Muscle of leg (tissue), 11 donors: Measurements from ENCODE around the gene FAAH. TPM values are rescaled to one million over a fixed set of nuclear protein-coding genes. Genes with fewer than 3 reads are reported as not detected.

Source experiments
- DNase-seq: peaks from one replicate; pipeline ENCODE4 v3.0.0; 2013
- H3K27ac ChIP-seq: one replicate; pipeline ENCODE4 v1.5.1; 2013; ENCODE audit warnings: mild to moderate bottlenecking, low read length, control low read depth
- H3K27me3 ChIP-seq: one replicate; pipeline ENCODE4 v1.6.1; 2013; ENCODE audit warnings: low read length; ENCODE audit not compliant: control insufficient read depth, insufficient read depth
- H3K36me3 ChIP-seq: one replicate; pipeline ENCODE4 v1.6.1; 2013; ENCODE audit warnings: low read length; ENCODE audit not compliant: control insufficient read depth, insufficient read depth
- H3K4me1 ChIP-seq: one replicate; pipeline ENCODE4 v1.6.1; 2013; ENCODE audit warnings: low read length; ENCODE audit not compliant: control insufficient read depth, insufficient read depth
- H3K4me3 ChIP-seq: one replicate; pipeline ENCODE4 v1.5.1; 2013; ENCODE audit warnings: low read length, control low read depth
- H3K9me3 ChIP-seq: replicated peaks from 2 replicates; pipeline ENCODE4 v1.6.1; 2013; ENCODE audit warnings: low read depth, low read length; ENCODE audit not compliant: control insufficient read depth
- WGBS: methylation state at CpG from one replicate; pipeline ENCODE4 v1.1.5; 2013; ENCODE audit warnings: missing lambda C conversion rate; ENCODE audit not compliant: insufficient coverage; 5-methylcytosine and 5-hydroxymethylcytosine counted together
- polyA plus RNA-seq, 8 donors: library from polyadenylated mRNA; unstranded; fragments of 120-200 nt; gene quantifications; one replicate each; pipeline versions ENCODE4 v1.2.1 to v1.2.3, GENCODE V29; 2013; ENCODE audit warnings: inconsistent platforms in 1 of 8, low replicate concordance in 1 of 8; ENCODE audit not compliant: insufficient read length in 8 of 8, insufficient read depth in 1 of 8
- total RNA-seq: library from RNA; stranded (reverse); fragments of 120-200 nt; gene quantifications from one replicate; pipeline ENCODE4 v1.2.4, GENCODE V29; 2013

The FAAH gene
- total and polyA plus RNA-seq, 9 donors, result 9.7 to 25.8 (median 15.0) TPM

DNA sequence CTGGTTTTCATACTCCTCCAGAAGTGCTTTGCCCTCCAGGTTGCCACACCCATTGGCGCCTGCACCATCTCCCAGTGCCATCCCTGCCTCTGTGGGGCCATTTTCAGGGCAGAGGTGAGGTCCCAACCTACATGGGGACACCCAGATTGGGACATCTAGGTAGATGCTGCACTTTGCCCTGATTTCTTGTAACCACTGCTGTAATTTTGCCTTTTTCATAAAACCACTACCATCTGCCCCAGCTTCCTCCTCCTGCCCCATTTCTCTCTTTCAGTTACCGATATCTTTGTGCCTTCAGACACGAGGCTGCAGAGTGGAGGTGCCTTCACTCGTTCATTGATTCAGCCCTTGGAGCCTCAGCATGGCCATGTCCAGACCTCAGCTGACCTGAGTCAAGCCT lies 21.4 kb downstream of the FAAH start:
- Histone ChIP-seq H3K4me3 (no peak overlapping the region), H3K9me3 (no peaks in the 10 kb centered on the region), H3K27ac (no peak overlapping the region), H3K36me3 (peaks cover 5% of the 10 kb centered on the region), H3K4me1 (peaks cover 8% of the 10 kb centered on the region), H3K27me3 (no peaks in the 10 kb centered on the region)
- 86% methylated on average over 4 of the region's 4 CpGs for WGBS
- no peak for DNase-seq

DNA sequence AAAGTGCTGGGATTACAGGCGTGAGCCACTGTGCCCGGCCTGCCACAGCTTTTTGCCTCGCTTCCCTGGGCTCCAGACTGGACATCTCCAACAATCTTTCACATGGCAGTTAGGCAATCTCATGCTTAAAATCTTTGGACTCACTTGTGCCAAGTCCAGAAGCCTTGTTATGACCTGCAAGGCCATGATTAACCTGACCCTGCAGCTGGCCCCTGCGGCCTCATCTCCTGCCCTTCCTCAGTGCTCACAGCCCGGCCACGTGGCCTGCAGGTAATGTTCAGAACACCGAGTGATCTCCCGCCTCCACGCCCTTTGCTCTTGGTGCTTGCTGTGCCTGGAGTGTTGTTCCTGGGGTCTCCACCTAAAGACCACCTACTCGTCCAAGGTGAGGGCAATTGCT lies 24.9 kb downstream of the FAAH start:
- H3K27ac ChIP-seq, result no peak overlapping the region
- peaks cover 3% of the 10 kb centered on the region for H3K27me3 ChIP-seq
- no peaks in the 10 kb centered on the region for H3K4me1 ChIP-seq
- 88% methylated on average over 6 of the region's 10 CpGs for WGBS
- no peak for DNase-seq
- no peak overlapping the region for H3K4me3 ChIP-seq
- H3K36me3 ChIP-seq, result no peaks in the 10 kb centered on the region
- no peaks in the 10 kb centered on the region for H3K9me3 ChIP-seq

DNA sequence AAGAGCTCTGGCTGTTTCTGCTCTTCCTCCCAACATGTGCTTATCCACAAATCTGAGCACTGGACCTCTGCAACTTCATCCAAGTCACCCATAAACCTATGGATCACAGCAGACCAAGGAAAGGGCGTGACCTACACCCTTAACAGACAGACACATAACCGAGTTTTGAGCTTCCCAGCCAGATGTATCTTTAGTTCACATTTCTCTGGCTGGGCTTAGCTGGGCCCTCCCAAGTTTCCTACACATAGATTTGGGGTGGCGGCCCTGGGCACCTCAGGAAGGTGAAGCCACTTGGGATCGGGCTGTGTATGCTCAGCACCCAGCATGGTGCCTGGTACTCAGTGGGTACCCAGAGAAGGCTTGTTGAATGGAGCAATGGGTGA lies 26.4 kb downstream of the FAAH start:
- 86% methylated on average over 2 of the region's 4 CpGs for WGBS
- no peak for DNase-seq
- H3K36me3 ChIP-seq, result no peaks in the 10 kb centered on the region
- no peaks in the 10 kb centered on the region for H3K4me1 ChIP-seq
- peaks cover 6% of the 10 kb centered on the region for H3K27me3 ChIP-seq
- no peaks in the 10 kb centered on the region for H3K9me3 ChIP-seq
- no peak overlapping the region for H3K4me3 ChIP-seq
- no peak overlapping the region for H3K27ac ChIP-seq

DNA sequence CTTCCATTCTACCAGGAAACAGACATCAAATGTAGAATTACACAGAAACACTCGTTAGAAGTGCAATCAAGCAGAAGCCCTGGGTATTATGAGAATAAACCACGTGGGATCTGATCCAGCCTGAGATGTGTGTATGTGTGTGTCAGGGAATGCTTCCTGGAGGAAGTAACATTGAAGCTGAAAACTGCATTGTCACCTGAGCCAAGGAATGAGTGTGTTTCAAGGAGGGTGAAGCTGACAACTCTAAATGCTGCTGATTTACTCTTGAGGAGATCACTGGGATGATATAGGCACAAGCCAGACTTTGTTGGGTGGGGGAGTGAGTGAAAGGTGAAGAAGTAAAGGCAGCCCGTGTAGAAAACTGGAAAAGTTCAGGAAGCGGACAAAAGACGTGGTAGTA lies 27.6 kb downstream of the FAAH start:
- H3K4me3 ChIP-seq, result no peak overlapping the region
- DNase-seq, result no peak
- no peaks in the 10 kb centered on the region for H3K4me1 ChIP-seq
- H3K27ac ChIP-seq, result no peak overlapping the region
- WGBS, result 50% methylated on average over 3 of the region's 5 CpGs
- H3K27me3 ChIP-seq, result peaks cover 9% of the 10 kb centered on the region
- H3K9me3 ChIP-seq, result no peaks in the 10 kb centered on the region
- H3K36me3 ChIP-seq, result no peaks in the 10 kb centered on the region

DNA sequence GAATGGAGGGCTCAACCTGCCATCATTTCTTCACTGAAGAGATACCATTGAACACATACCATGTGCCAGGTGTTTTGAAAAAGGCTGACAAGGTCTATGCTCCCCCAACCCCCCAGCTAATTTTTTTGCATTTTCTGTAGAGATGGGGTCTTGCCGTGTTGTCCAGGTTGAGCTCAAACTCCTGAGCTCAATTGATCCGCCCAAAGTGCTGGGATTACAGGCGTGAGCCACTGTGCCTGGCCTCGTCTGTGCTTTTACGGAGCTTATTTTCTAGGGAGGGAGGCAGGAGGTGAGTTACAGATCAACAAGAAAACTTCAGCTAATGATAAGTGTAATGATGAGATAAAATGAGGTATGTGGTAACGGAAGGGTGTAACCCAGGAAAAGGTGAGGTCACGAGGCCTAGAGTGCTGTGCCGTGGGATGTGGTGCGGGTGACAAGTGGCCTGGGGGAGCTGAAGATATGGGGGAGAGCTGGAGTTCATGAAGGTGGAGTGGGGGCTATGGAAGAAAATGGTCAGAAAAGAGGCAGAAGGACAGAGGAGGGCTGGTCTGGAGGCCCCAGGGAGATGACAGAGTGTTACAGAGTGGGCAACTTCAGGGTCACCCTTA lies 28.2 kb downstream of the FAAH start:
- Histone ChIP-seq H3K27ac (no peak overlapping the region), H3K4me3 (no peak overlapping the region), H3K9me3 (no peaks in the 10 kb centered on the region), H3K4me1 (no peaks in the 10 kb centered on the region), H3K36me3 (no peaks in the 10 kb centered on the region), H3K27me3 (peaks cover 9% of the 10 kb centered on the region)
- 79% methylated on average over 9 of the region's 9 CpGs for WGBS
- DNase-seq, result no peak

DNA sequence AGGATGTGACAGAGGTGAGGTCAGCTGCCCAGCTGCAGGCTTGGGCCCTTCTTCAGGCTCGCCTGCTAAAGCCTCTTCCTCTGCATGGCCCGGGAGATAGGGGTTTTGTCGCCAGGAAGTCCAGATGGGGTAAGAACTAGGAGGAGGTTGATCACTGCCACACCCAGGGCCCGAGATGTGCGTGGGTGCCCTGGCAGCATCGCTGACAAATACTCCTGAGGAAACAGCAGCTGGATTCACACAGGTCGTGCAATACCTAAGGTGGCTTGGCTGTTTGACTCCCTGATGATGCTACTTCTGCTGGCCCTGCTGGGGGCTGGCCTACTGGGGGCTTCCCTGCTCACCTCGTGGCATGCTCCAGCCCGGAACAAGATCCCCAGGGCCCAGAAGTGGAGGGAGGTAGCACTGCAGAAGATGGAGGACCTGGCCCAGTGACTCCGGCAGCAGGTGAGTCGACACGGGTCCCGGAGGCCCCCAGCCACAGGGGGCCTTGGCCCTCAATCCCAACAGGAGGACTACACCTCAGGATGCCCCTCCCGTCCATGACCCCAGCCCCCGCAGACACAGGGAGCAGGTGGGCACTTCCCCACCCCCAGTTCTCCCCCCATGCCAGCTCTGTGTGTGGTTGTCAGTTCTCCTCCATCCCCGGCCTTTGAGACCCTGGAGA lies 29.6 kb downstream of the FAAH start:
- no peak for DNase-seq
- Histone ChIP-seq H3K27ac (no peak overlapping the region), H3K4me1 (no peaks in the 10 kb centered on the region), H3K9me3 (no peaks in the 10 kb centered on the region), H3K36me3 (no peaks in the 10 kb centered on the region), H3K27me3 (peaks cover 9% of the 10 kb centered on the region), H3K4me3 (no peak overlapping the region)
- WGBS, result 73% methylated on average over 12 of the region's 16 CpGs

DNA sequence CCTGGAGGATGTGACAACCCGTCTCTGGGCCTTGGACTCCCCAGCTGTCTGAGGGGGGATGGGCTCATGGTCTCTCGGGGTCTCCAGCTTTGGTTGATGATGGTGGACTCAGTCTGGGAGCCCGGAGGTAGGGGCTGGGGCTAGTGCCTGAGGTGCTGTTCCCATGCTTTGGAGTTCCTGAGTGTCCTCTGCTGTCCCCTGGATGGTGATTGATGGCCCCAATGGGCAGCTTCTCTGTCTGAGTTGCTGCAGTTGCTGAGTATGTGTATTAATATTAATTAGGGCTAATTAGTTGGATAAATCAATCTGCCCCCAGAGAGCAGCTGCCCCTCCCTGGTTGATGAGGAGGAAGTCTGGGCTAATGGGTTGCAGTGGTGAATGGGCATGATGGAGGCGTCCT lies 30.6 kb downstream of the FAAH start:
- H3K36me3 ChIP-seq, result no peaks in the 10 kb centered on the region
- H3K4me1 ChIP-seq, result no peaks in the 10 kb centered on the region
- DNase-seq, result no peak
- H3K27ac ChIP-seq, result no peak overlapping the region
- WGBS, result 76% methylated on average over 4 of the region's 4 CpGs
- peaks cover 9% of the 10 kb centered on the region for H3K27me3 ChIP-seq
- H3K4me3 ChIP-seq, result no peak overlapping the region
- H3K9me3 ChIP-seq, result no peaks in the 10 kb centered on the region

DNA sequence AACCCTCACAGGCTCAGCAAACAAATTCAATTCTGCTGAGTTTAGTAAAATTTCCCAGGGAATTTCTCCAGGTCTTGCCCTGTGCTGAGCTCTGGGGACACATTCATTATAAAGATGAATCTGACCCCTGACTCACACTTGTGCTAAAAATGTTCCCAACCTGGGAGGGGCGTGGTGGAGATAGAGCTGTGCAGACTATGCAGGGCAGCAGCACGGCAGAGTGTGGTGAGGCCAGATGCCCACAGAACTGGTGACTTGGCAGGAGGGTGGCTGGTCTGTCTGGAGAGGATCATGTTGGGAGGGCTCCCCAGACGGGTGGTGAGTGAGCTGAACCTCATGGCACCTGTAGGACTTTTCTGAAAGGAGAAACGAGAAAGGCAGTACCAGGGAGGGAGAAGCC lies 31.6 kb downstream of the FAAH start:
- no peak for DNase-seq
- no peaks in the 10 kb centered on the region for H3K4me1 ChIP-seq
- H3K4me3 ChIP-seq, result no peak overlapping the region
- WGBS, result 65% methylated on average over 4 of the region's 4 CpGs
- H3K27me3 ChIP-seq, result peaks cover 9% of the 10 kb centered on the region
- H3K27ac ChIP-seq, result no peak overlapping the region
- H3K36me3 ChIP-seq, result no peaks in the 10 kb centered on the region
- H3K9me3 ChIP-seq, result no peaks in the 10 kb centered on the region

DNA sequence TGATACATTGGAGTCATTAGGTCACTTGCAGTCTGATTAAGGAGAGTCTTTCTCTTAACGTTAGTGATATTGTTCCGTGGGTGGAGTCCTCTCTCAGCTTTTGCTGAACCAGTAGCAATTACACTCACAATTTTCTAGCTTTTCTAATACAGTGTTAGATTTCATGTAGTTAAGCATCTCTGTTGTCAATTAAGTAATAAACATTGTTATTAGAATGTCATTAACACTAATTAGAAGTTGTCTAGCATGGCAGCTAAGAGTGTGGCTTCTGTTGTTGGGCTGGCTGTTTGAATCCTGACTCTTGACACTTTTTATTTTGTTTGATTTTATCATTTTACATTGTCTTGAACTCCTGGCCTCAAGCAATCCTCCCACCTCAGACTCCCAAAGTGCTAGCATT lies 33.4 kb downstream of the FAAH start:
- no peak overlapping the region for H3K27ac ChIP-seq
- H3K9me3 ChIP-seq, result no peaks in the 10 kb centered on the region
- peaks cover 8% of the 10 kb centered on the region for H3K27me3 ChIP-seq
- no peak overlapping the region for H3K4me3 ChIP-seq
- no CpG with 5 or more reads among the region's 2 CpGs for WGBS
- DNase-seq, result no peak
- no peaks in the 10 kb centered on the region for H3K4me1 ChIP-seq
- H3K36me3 ChIP-seq, result no peaks in the 10 kb centered on the region

DNA sequence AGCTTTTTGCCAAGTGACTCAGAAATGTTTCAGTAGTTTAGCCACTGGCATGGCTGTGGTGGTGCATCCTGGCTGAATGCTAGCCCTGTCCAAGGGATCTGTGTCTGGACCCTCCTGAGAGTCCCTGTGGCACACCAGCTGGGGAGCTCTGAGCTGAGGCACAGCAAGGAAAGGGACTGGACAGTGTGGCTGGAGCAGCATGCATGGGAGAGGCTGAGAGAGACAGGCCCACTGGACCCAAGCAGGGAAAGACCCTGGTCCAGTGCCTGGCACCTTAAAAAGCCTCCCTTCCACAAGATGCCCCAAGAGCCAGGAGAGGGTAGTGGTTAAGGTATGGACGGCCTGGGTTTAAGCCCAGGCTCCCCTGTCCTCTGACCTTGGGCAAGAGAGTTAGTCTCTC lies 35.3 kb downstream of the FAAH start:
- Histone ChIP-seq H3K36me3 (no peaks in the 10 kb centered on the region), H3K4me3 (no peak overlapping the region), H3K4me1 (no peaks in the 10 kb centered on the region), H3K9me3 (no peaks in the 10 kb centered on the region), H3K27me3 (peaks cover 12% of the 10 kb centered on the region), H3K27ac (no peak overlapping the region)
- no peak for DNase-seq
- no CpG with 5 or more reads among the region's 1 CpG for WGBS

DNA sequence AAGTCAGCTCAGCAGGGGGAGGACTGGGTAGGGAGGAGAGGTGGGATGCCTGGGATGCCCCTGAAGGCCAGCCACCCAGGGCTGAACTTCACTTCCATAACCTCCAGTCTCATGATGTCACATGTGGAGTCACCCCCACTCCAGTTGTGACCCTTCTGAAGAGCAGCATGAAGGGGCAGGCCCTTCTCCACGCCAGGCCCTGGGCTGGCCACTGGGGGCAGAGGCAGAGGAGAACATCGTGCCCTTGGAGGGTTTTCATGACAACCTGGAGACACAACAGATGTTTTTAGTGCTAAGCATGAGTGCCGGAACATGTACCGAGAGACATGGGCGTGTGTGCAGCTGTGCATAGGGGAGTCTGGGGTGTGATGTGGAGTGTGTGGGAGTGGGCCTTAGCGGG lies 37.6 kb downstream of the FAAH start:
- Histone ChIP-seq H3K36me3 (no peaks in the 10 kb centered on the region), H3K27me3 (peaks cover 15% of the 10 kb centered on the region), H3K4me3 (no peak overlapping the region), H3K9me3 (no peaks in the 10 kb centered on the region), H3K4me1 (no peaks in the 10 kb centered on the region), H3K27ac (no peak overlapping the region)
- WGBS, result 71% methylated on average over 3 of the region's 6 CpGs
- DNase-seq, result no peak
